DMS 273 treated with DMSO at 0.1 percent for 48 hours (cell line): ENCODE results near the gene KCNJ13.
"Not testable (repeated sequence)": the region's sequence is repeated elsewhere in the genome, so short reads cannot be mapped to it uniquely, and the experiment has no call there.

ENCODE experiments used
- DNase-seq: peaks from one replicate; lab custom pipeline; 2025; lab: John Stamatoyannopoulos, UW

Gene KCNJ13

DNA sequence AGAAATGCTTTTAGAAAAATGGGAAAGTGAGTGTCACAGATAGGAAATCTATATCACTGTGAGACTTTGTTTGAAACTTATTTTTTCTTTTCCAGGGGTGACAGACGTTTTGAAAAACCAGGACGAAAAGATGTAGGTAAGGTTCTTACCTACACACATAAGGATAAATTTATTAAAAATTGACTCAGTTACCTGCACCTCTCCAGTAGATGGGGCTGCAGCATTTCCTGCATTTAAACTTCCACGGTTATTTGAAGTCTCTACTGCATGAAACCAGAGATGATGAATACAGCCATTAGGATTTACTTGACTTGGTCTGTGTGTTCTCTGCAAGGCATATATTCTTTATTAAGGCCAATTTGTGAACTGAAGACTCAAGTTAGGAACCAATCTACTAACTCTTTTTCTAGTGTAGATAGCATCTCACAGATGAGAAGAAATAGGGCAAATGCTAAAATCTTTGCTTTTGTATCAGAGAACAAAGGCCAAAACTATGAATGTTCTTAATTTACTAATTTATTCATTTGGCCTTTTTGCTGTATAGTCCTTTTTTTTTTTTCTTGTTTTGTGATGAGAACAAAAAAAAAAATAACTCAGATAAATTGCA is 15.0 kb downstream of the KCNJ13 start:
- DNase-seq, result no peak

DNA sequence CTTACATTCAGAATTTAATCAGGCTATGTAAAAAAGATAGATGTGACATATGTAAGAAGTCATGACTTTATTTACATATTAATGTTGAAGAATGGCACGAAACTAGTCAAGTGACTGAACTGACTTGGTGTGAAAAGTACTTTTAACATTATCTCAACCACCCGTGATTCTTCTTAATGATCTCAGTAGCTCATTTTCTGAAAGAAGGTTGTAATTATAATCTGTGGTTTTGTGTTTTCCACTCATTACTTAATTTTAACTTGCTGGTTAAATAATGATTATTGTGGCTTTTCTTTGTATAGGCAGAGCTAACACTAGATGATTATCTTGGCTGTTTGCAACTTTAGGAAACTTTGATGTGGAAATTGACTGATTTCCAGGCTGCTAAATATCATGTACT is 18.5 kb downstream of the KCNJ13 start:
- DNase-seq, result no peak

DNA sequence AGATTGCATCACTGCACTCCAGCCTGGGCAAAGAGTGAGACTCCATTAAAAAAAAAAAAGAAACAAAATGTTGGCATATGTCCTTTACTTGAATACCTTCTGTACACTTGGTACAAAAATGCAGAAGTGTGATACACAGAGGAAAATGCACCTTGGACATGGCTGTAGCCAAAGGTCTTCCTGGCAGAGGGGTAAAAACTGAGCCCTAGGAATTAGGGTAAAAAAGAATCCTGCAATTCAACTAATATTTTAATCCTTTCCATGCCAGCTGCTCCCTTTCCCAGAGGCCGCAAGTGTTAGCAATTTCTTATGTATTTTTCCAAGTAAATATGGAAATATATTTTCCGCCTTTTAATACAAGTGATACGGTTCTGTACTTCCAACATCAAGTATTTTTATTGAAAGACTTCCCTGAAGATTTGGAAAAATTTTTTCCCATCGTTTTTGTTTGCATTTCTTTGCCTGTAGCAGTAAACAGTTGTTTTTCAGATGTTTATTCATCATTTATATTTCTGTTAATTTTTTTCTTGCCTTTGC is 26.2 kb downstream of the KCNJ13 start:
- no peak for DNase-seq

DNA sequence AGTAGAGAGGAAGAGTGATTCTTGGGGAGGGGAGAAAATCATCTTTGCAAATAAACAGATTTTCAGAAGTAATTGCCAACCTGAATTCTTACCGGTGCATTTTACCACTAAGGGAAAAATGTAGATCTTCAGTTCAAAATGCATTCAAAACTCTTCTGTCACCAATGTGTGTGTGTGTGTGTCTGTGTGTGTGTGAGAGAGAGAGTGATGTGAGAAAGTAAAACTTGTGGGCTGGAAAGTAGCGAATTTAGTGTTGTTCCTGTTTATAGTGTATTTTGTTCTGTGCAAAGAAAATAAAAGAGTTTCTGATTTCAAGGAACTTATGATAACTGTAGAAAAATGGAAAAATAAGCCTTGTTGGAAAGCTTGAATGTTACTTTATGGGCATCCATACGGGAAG is 27.0 kb downstream of the KCNJ13 start:
- no peak for DNase-seq

DNA sequence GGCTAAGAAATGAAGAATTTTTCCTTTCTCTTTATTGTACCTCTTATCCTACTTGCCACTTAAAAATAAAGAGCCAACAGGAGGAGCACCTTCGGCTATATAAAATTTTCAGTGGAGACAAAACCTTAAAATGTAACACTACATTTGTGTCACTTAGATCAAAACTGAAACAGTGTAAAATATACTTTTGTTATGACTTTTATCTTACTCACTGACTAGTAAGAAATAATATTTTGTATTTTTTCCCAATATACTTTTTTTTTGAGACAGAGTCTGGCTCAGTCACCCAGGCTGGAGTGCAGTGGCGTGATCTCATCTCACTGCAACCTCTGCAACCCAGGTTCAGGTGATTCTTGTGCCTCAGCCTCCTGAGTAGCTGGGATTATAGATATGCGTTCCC is 28.3 kb downstream of the KCNJ13 start:
- no peak for DNase-seq

DNA sequence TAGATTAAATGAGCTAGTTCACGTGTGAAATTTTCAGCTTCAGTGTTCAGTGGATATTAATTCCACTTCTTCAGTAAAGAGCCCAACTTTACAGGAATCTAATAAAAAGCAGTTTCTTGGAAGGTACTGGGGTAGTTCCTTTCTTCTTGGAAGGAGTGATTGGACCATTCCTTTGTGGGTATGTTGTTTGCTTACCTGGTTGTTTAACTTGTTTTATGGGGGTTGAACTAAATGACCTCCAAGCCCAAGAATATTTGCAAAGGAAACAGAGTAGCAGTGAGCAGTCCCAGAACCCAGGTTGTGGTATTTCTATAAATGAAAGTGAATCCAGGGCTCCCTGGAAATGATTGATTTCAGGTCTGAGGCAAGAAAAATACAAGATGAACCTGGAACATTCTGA is 31.4 kb downstream of the KCNJ13 start:
- no peak for DNase-seq

DNA sequence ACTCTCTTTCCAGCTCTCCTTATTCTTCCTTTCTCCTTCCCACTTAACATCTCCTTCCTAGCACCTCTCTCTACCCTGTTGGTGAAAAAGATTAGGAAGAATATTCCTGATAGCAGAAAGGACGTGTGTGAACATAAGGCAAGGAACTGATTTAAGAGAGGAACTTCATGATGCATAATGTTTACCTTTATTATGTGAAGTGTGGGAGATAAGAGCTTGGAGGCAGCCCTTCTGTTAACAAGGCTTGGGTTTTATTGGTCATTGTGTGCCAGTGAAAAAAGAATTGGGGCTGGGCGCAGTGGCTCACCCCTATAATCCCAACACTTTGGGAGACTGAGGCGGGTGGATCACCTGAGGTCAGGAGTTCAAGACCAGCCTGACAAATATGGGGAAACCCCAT is 34.4 kb downstream of the KCNJ13 start:
- DNase-seq, result no peak

DNA sequence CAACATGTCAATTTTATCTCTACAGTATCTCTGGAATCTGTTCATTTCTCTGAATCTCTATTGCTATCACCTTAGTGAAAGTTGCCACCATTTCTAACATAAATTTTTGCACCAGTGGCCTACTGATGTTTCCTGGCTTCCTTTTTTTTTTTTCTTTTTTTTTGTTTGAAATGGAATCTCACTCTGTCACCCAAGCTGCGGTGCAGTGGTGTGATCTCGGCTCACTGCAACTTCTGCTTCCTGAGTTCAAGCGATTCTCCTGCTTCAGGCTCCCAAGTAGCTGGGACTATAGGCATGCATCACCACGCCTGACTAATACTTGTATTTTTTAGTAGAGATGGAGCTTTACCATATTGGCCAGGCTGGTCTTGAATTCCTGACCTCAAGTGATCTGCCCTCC is 35.1 kb downstream of the KCNJ13 start:
- DNase-seq, result no peak

DNA sequence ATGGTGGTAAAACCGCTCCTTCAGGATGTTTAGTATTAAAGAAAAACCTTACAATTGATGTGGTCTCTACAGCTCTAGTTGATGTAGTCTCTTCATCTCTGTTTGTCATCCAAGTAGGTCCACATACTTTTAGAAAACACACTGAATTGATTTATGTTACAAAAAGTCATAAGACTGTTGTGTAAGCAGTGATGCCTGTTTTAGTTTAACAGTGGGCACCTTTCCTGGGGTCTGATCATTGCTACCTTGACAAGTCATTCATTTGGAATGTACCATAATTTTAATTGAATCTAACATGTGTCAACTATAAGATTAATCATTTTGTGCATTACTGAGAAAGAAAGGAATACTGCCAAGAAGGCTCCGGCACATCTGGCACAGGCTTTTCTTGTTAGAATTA is 44.9 kb downstream of the KCNJ13 start:
- no peak for DNase-seq

DNA sequence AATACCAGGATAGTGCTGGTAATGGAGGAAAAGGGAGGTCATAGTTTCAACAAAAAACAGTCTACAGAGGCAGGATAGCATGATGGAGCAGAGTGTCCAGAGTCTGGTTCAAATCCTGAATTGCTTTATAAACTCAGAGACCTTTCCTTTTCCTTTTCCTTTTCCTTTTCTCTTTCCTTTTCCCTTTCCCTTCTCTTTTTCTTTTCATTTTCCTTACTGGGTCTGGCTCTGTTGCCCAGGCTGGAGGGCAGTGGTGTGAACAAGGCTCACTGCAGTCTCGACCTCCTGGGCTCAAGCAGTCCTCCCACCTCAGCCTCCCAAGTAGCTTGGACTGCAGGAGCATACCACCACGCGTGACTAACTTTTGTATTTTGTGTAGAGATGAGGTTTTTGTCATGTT is 47.6 kb downstream of the KCNJ13 start:
- DNase-seq, result no peak

DNA sequence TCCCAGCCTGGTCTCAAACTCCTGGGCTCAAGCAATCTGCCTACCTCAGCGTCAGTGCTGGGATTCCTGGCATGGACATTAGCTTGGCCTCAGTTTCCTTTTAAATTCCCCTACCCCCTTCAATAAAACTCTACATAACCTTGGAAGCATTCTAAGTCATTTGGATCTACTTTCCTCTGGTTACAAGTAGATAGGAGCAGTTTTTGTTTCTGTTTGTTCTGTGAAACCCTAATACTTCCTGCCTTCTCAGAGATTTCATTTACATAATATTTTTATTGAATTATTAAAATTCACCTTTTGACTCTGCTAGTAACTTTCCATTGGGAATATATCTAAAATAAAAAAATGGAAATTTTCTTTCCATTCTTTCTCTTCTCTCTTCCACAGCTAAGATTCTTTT is 53.3 kb downstream of the KCNJ13 start:
- no peak for DNase-seq

DNA sequence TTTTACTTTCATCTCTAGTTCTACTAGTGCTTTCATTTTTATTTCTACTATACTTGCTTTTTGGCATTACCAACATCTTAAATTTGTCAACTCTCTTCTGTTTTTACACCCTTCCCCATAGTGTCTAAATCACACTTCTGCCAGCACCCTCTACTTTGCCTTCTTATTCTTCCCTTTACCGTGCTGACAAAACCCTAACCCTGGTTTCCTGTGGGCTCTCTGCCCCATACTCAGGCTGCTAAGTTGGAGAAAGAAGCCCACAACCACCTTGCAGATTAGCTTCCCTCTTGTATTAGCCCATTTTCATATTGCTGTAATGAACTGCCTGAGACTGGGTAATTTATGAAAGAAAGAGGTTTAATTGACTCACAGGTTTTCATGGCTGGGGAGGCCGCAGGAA is 54.5 kb downstream of the KCNJ13 start:
- no peak for DNase-seq

DNA sequence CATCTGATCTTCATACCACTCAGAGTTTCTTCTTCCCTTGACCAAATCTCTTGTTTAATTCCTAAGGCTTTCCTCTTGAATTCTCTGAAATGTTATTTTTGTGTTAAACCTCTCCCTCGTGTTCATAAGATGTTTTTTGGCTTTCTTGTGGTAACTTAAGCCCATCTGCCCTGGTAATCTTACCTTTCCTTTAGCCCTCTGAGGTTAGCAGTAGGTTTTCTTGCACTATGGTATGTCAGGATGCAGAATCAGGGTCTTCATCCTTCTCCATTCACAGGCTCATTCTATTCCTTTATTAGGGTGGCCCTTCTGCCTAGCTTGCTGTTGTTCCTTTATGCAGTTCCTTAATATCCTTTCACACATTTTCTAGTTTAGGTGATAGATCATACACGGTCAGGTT is 55.1 kb downstream of the KCNJ13 start:
- no peak for DNase-seq

DNA sequence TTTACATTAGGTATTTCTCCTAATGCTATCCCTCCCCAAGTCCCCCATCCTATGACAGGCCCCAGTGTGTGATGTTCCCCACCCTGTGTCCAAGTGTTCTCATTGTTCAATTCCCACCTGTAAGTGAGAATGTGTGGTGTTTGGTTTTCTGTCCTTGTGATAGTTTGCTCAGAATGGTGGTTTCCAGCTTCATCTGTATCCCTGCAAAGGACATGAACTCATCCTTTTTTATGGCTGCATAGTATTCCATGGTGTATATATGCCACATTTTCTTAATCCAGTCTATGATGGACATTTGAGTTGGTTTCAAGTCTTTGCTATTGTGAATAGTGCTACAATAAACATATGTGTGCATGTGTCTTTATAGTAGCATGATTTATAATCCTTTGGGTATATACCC is 56.3 kb downstream of the KCNJ13 start:
- not testable (repeated sequence) for DNase-seq
